Smooth muscle cell (in vitro differentiated cells): ENCODE data around the gene CLDN15. TPM values are rescaled to one million over a fixed set of nuclear protein-coding genes. Genes with fewer than 3 reads are reported as not detected.

Experiments
- DNase-seq: peaks from one replicate; lab custom pipeline; 2025; ENCODE audit not compliant: unreplicated experiment; lab: John Stamatoyannopoulos, UW
- H2AFZ ChIP-seq: fragments of 200-600 bp; sonication (generic); 2 replicates; pipeline ENCODE4 v1.6.0; 2016; ENCODE audit warnings: antibody characterized with exemption, low read depth, mild to moderate bottlenecking
- H3F3A ChIP-seq: fragments of 200-600 bp; sonication (generic); 2 replicates; pipeline ENCODE4 v1.6.0; 2017; ENCODE audit warnings: antibody characterized with exemption, low read depth
- H3K27ac ChIP-seq: fragments of 200-600 bp; sonication (generic); 2 replicates; pipeline ENCODE4 v1.5.1; 2016; ENCODE audit warnings: low read depth, mild to moderate bottlenecking
- H3K27me3 ChIP-seq: fragments of 200-600 bp; sonication (generic); 2 replicates; pipeline ENCODE4 v1.6.1; 2016; ENCODE audit warnings: low read depth, mild to moderate bottlenecking
- H3K36me3 ChIP-seq: fragments of 200-600 bp; sonication (generic); 2 replicates; pipeline ENCODE4 v1.5.1; 2016; ENCODE audit warnings: low read depth
- H3K4me1 ChIP-seq: fragments of 200-600 bp; sonication (generic); 2 replicates; pipeline ENCODE4 v1.5.1; 2016; ENCODE audit warnings: low read depth
- H3K4me2 ChIP-seq: fragments of 200-600 bp; sonication (generic); 2 replicates; pipeline ENCODE4 v1.6.0; 2016; ENCODE audit warnings: mild to moderate bottlenecking
- H3K4me3 ChIP-seq: fragments of 200-600 bp; sonication (generic); 2 replicates; pipeline ENCODE4 v1.5.1; 2016; ENCODE audit warnings: mild to moderate bottlenecking
- H3K79me2 ChIP-seq: fragments of 200-600 bp; sonication (generic); 2 replicates; pipeline ENCODE4 v1.6.0; 2016; ENCODE audit warnings: low read depth, mild to moderate bottlenecking
- H3K9ac ChIP-seq: fragments of 200-600 bp; sonication (generic); 2 replicates; pipeline ENCODE4 v1.6.0; 2016; ENCODE audit warnings: low read depth
- H3K9me3 ChIP-seq: fragments of 200-600 bp; sonication (generic); replicated peaks from 2 replicates; pipeline ENCODE4 v1.5.1; 2016; ENCODE audit warnings: low read depth
- H4K20me1 ChIP-seq: fragments of 200-600 bp; sonication (generic); 2 replicates; pipeline ENCODE4 v1.6.0; 2016; ENCODE audit warnings: low read depth
- CTCF ChIP-seq: fragments of 200-600 bp; sonication (generic); IDR thresholded peaks from 2 replicates; pipeline ENCODE4 v1.5.1; 2017; ENCODE audit warnings: borderline replicate concordance, mild to moderate bottlenecking, antibody characterized with exemption; ENCODE audit not compliant: insufficient read depth, poor library complexity, severe bottlenecking
- WGBS: methylation state at CpG from one replicate; pipeline ENCODE4 v1.1.7; 2016; ENCODE audit warnings: low lambda C conversion rate; 5-methylcytosine and 5-hydroxymethylcytosine counted together
- polyA plus RNA-seq: library from polyadenylated mRNA; unstranded; fragments of >200 nt; fragmentation: Nextera tagmentation; extraction: Ambion mirVana; gene quantifications from 2 replicates; pipeline ENCODE4 v1.2.1, GENCODE V29; 2016
- total RNA-seq: library from RNA; depleted of rRNA; stranded (reverse); fragments of >200 nt; gene quantifications from 2 replicates; pipeline ENCODE4 v1.2.3, GENCODE V29; 2014

The CLDN15 gene
- total and polyA plus RNA-seq, 2 experiments from 2014 or later = 3.0 to 4.0 TPM

- 97% methylated on average over 5 of the region's 5 CpGs for WGBS
- no peak overlapping the region for H3K27ac ChIP-seq
- TF ChIP-seq CTCF = no peak
- H3K9me3 ChIP-seq = no peaks in the 10 kb centered on the region
- peaks cover 6% of the 10 kb centered on the region for H3F3A ChIP-seq
- no peak overlapping the region for H3K9ac ChIP-seq
- no peak overlapping the region for H3K4me3 ChIP-seq
- peaks cover 61% of the 10 kb centered on the region for H3K79me2 ChIP-seq
- no peaks in the 10 kb centered on the region for H3K36me3 ChIP-seq
- peaks cover 18% of the 10 kb centered on the region for H4K20me1 ChIP-seq
- H3K4me1 ChIP-seq = peaks cover 10% of the 10 kb centered on the region
- no peak overlapping the region for H2AFZ ChIP-seq
- DNase-seq = no peak
- H3K4me2 ChIP-seq = no peak overlapping the region
- H3K27me3 ChIP-seq = no peaks in the 10 kb centered on the region
These were observed 10.7 kb upstream of the CLDN15 start for GRCh38 chr7:101248276-101248675.

GRCh38 chr7:101245147-101245668 is 7.6 kb upstream of the CLDN15 start:
- Histone ChIP-seq H3K79me2 (peaks cover 60% of the 10 kb centered on the region), H3K4me3 (peak overlapping the region; percentile 82), H3K4me2 (peak overlapping the region; percentile 94), H3K27ac (no peak overlapping the region), H3K9ac (peak overlapping the region; percentile 81), H3K36me3 (no peaks in the 10 kb centered on the region), H2AFZ (peak overlapping the region; percentile 51), H3K27me3 (no peaks in the 10 kb centered on the region), H3K9me3 (no peaks in the 10 kb centered on the region), H4K20me1 (peaks cover 19% of the 10 kb centered on the region), H3K4me1 (no peaks in the 10 kb centered on the region), H3F3A (peaks cover 8% of the 10 kb centered on the region)
- 49% methylated on average over 31 of the region's 32 CpGs for WGBS
- DNase-seq = no peak
- TF ChIP-seq CTCF = no peak

DNA sequence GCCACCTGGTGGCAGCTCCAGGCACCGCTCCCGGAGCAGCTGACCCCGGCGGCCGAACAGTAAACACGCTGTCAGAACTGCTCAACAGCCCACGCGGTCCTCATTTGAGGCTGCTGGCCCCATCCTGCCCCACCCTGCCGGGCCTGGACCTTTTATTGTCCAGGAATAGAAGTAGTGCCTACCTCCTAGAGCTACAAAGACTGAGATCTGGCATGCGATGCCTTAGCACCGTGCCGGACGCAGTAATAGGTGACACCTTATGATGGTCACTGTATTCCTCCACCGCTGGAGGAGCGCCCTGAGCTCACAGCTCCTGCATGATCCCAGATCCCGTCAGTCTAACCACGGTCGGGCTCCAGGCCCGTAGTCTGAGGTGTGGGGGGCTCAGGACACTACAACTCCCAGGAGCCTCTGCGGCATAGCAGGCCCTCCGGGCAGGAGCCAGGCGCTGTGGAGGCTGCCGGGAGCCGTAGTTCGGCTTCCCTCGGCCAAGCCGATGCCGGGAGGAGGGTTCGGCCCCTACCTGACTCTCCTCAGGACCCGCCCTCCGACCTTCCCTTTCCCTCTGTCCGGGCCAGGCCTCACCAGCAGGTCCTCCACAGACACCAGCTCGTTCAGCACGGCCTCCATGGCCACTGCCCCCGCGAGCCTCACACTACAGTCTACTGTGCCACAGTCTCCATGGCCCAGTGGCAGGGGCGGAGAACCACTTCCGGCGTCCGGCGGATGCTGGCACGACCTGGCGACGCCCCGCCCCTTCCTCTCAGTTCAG is 7.0 kb upstream of the CLDN15 start, which contains the start of gene FIS1:
Gene FIS1, minus strand, starts transcription at position 707 of the 772 bp plus-strand sequence. Its CDS starts 77 bp downstream, at position 630.
- Histone ChIP-seq H3K4me2 (peak within 1 kb of the TSS; percentile 94), H2AFZ (peak within 1 kb of the TSS; percentile 51), H3K36me3 (no peaks in the 10 kb centered on the region), H3F3A (peaks cover 8% of the 10 kb centered on the region), H3K79me2 (peaks cover 53% of the 10 kb centered on the region), H3K27ac (peak within 1 kb of the TSS; percentile 89), H4K20me1 (peaks cover 14% of the 10 kb centered on the region), H3K9me3 (no peaks in the 10 kb centered on the region), H3K9ac (peak within 1 kb of the TSS; percentile 81), H3K4me1 (no peaks in the 10 kb centered on the region), H3K4me3 (peak within 1 kb of the TSS; percentile 82), H3K27me3 (no peaks in the 10 kb centered on the region)
- 1% methylated on average over 44 of the region's 45 CpGs for WGBS
- peak; percentile 84 for TF ChIP-seq CTCF
- DNase-seq = peak; percentile 83
